HepG2 (cell line): ENCODE measurements around the gene ZFHX3. TPM values are rescaled to one million over a fixed set of nuclear protein-coding genes. Genes with fewer than 3 reads are reported as not detected.

Experiments used
- ADNP ChIP-seq: sonication (generic); formaldehyde crosslinking; IDR thresholded peaks from 2 replicates; pipeline ENCODE4 v1.4.0; 2020; ENCODE audit warnings: missing genetic modification reagents
- CHD4 ChIP-seq: fragments of 200-600 bp; sonication (generic); IDR thresholded peaks from 2 replicates; pipeline ENCODE4 v1.7.0; 2017; ENCODE audit warnings: mild to moderate bottlenecking, low read length, borderline replicate concordance
- HNF4A ChIP-seq: sonication (generic); formaldehyde crosslinking; IDR thresholded peaks from 2 replicates; pipeline ENCODE4 v1.4.0; 2020; ENCODE audit warnings: missing genetic modification reagents
- HOXA9 ChIP-seq: sonication (generic); formaldehyde crosslinking; IDR thresholded peaks from 2 replicates; pipeline ENCODE4 v1.8.1; 2022; ENCODE audit warnings: missing genetic modification reagents, mild to moderate bottlenecking, moderate library complexity, borderline replicate concordance
- NR2F6 ChIP-seq, 2 experiments: IDR thresholded peaks; 2 replicates each; pipeline ENCODE4 v1.6.1; 2016; ENCODE audit warnings: antibody characterized with exemption in 1 of 2, mild to moderate bottlenecking in 1 of 2
- RCOR2 ChIP-seq: IDR thresholded peaks from 2 replicates; pipeline ENCODE4 v1.6.1; 2016; ENCODE audit warnings: missing biosample characterization, missing genetic modification reagents
- SMARCC2 ChIP-seq: fragments of 450-650 bp; IDR thresholded peaks from 2 replicates; pipeline ENCODE4 v1.6.1; 2017; ENCODE audit warnings: antibody characterized with exemption, mild to moderate bottlenecking
- SP1 ChIP-seq, 2 experiments: fragments of 450-650 bp in 1 of 2; sonication (generic) in 1 of 2; formaldehyde crosslinking in 1 of 2; IDR thresholded peaks; 2 replicates each; pipeline versions ENCODE4 v1.4.0 to v1.6.1; 2016 to 2020; ENCODE audit warnings: missing genetic modification reagents in 1 of 2
- SRSF9 ChIP-seq: fragments of 200-400 bp; formaldehyde crosslinking; IDR thresholded peaks from 2 replicates; pipeline ENCODE4 v1.6.1; 2018; ENCODE audit warnings: borderline replicate concordance, mild to moderate bottlenecking, low read depth, low read length; ENCODE audit not compliant: insufficient read depth, poor library complexity, severe bottlenecking
- TCF7 ChIP-seq: sonication (generic); IDR thresholded peaks from 2 replicates; pipeline ENCODE4 v1.6.1; 2016; ENCODE audit warnings: antibody characterized with exemption, low read depth
- YY1 ChIP-seq: IDR thresholded peaks from 2 replicates; pipeline ENCODE4 v1.6.1; 2011; ENCODE audit warnings: low read length, low read depth, moderate library complexity, mild to moderate bottlenecking; ENCODE audit not compliant: insufficient read depth, insufficient replicate concordance
- ZFP37 ChIP-seq: sonication (generic); formaldehyde crosslinking; IDR thresholded peaks from 2 replicates; pipeline ENCODE4 v1.4.0; 2020; ENCODE audit warnings: missing genetic modification reagents, borderline replicate concordance
- ZMYM3 ChIP-seq: sonication (generic); formaldehyde crosslinking; IDR thresholded peaks from 2 replicates; pipeline ENCODE4 v1.5.1; 2020; ENCODE audit warnings: mild to moderate bottlenecking, missing genetic modification reagents
- ZNF20 ChIP-seq: sonication (generic); formaldehyde crosslinking; IDR thresholded peaks from 2 replicates; pipeline ENCODE4 v1.4.0; 2020; ENCODE audit warnings: mild to moderate bottlenecking, moderate library complexity, missing genetic modification reagents
- ZNF292 ChIP-seq: sonication (generic); formaldehyde crosslinking; IDR thresholded peaks from 2 replicates; pipeline ENCODE4 v1.8.1; 2022; ENCODE audit warnings: mild to moderate bottlenecking, low read depth, missing genetic modification reagents, borderline replicate concordance
- ZNF496 ChIP-seq: sonication (generic); formaldehyde crosslinking; IDR thresholded peaks from 2 replicates; pipeline ENCODE4 v1.8.1; 2023; ENCODE audit warnings: mild to moderate bottlenecking, moderate library complexity, missing genetic modification reagents; ENCODE audit not compliant: insufficient replicate concordance
- ZNF644 ChIP-seq: IDR thresholded peaks from 2 replicates; pipeline ENCODE4 v1.6.1; 2016; ENCODE audit warnings: low read depth
- ZNF720 ChIP-seq: sonication (generic); formaldehyde crosslinking; IDR thresholded peaks from 2 replicates; pipeline ENCODE4 v1.4.0; 2020; ENCODE audit warnings: missing genetic modification reagents
- ZNF724P ChIP-seq: sonication (generic); formaldehyde crosslinking; IDR thresholded peaks from 2 replicates; pipeline ENCODE4 v1.8.0; 2022; ENCODE audit warnings: missing genetic modification reagents, borderline replicate concordance
- ZNF749 ChIP-seq: sonication (generic); formaldehyde crosslinking; IDR thresholded peaks from 2 replicates; pipeline ENCODE4 v1.8.0; 2022; ENCODE audit warnings: mild to moderate bottlenecking, missing genetic modification reagents, moderate library complexity, borderline replicate concordance
- ZNF883 ChIP-seq: sonication (generic); formaldehyde crosslinking; IDR thresholded peaks from 2 replicates; pipeline ENCODE4 v1.5.1; 2020; ENCODE audit warnings: mild to moderate bottlenecking, missing genetic modification reagents; ENCODE audit errors: not compliant biosample characterization
- polyA plus RNA-seq, 8 experiments: library from polyadenylated mRNA; depleted of rRNA in 3 of 8; stranded (reverse) in 7 of 8; unstranded in 1 of 8; fragments of >200 nt; fragmentation: Illumina TruSeq in 4 of 8; extraction: Trizol in 4 of 8; gene quantifications; 2 replicates each; pipeline versions ENCODE4 v1.2.1 to v1.2.3, GENCODE V29; 2011 to 2016; ENCODE audit warnings: low read depth in 4 of 8, missing spikeins in 1 of 8, mixed read lengths in 1 of 8; ENCODE audit not compliant: insufficient read depth in 1 of 8
- total RNA-seq, 5 experiments: library from RNA; depleted of rRNA; stranded (reverse); fragments of >200 nt; fragmentation: Illumina TruSeq; extraction: Trizol; gene quantifications; 2 replicates each; pipeline ENCODE4 v1.2.3, GENCODE V29; 2016; ENCODE audit warnings: low read depth in 1 of 5
- TF ChIP-seq, protein P1 (sequence below): sonication (generic); formaldehyde crosslinking; IDR thresholded peaks from 2 replicates; pipeline ENCODE4 v1.5.0; 2020; ENCODE audit warnings: mild to moderate bottlenecking, missing genetic modification reagents, borderline replicate concordance

Gene ZFHX3
- total and polyA plus RNA-seq, 2 of the 13 experiments (the other 11 are each of a cell fraction or from before 2014, with no cell fraction given) = 5.0 to 6.0 TPM

GRCh38 chr16:72936408-72936807 lies 111.5 kb downstream of the ZFHX3 start (continued):
- TF ChIP-seq ZNF496 (CRISPR knock-in tag) (no peak), HNF4A (CRISPR knock-in tag) (peak; percentile 42; the same call in 1 of the 2 replicates), ZNF724P (no peak), ZMYM3 (CRISPR knock-in tag) (peak; percentile 99), ZNF883 (CRISPR knock-in tag) (no peak), ADNP (CRISPR knock-in tag) (peak; percentile 77; the same call in 1 of the 2 replicates), SMARCC2 (no peak), SRSF9 (no peak), ZNF749 (CRISPR knock-in tag) (no peak), SP1 (IDR thresholded peaks at IDR 0.05) (no peak), SP1 (CRISPR knock-in tag; IDR thresholded peaks at IDR 0.05) (no peak), YY1 (no peak), HOXA9 (CRISPR knock-in tag) (no peak), ZNF292 (CRISPR knock-in tag) (no peak), ZFP37 (CRISPR knock-in tag) (no peak), NR2F6 (IDR thresholded peaks at IDR 0.05) (peak; percentile 56), NR2F6 (CRISPR knock-in tag; IDR thresholded peaks at IDR 0.05) (no peak), CHD4 (peak; percentile 96; the same call in 1 of the 2 replicates), RCOR2 (peak; percentile 91; the same call in 1 of the 2 replicates), ZNF644 (CRISPR knock-in tag) (no peak), ZNF20 (no peak), TCF7 (0 out of 2 replicates have a peak, but pooled peaks have one; percentile 14), ZNF720 (no peak)
- TF ChIP-seq, protein P1, sequence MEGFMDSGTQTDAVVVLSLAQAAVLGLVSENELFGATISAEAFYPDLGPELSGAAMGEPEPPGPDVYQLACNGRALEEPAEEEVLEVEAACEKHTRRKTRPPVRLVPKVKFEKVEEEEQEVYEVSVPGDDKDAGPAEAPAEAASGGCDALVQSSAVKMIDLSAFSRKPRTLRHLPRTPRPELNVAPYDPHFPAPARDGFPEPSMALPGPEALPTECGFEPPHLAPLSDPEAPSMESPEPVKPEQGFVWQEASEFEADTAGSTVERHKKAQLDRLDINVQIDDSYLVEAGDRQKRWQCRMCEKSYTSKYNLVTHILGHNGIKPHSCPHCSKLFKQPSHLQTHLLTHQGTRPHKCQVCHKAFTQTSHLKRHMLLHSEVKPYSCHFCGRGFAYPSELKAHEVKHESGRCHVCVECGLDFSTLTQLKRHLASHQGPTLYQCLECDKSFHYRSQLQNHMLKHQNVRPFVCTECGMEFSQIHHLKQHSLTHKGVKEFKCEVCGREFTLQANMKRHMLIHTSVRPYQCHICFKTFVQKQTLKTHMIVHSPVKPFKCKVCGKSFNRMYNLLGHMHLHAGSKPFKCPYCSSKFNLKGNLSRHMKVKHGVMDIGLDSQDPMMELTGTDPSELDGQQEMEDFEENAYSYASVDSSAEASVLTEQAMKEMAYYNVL (CRISPR knock-in tag) = no peak
